Limb (tissue), 2 donors: ENCODE measurements around the gene CCDC34.

Experiments used
- DNase-seq, 2 donors: peaks; one replicate each; pipeline ENCODE4 v3.0.0-alpha.2; 2016; ENCODE audit errors: extremely low spot score in 2 of 2

Gene CCDC34

DNA sequence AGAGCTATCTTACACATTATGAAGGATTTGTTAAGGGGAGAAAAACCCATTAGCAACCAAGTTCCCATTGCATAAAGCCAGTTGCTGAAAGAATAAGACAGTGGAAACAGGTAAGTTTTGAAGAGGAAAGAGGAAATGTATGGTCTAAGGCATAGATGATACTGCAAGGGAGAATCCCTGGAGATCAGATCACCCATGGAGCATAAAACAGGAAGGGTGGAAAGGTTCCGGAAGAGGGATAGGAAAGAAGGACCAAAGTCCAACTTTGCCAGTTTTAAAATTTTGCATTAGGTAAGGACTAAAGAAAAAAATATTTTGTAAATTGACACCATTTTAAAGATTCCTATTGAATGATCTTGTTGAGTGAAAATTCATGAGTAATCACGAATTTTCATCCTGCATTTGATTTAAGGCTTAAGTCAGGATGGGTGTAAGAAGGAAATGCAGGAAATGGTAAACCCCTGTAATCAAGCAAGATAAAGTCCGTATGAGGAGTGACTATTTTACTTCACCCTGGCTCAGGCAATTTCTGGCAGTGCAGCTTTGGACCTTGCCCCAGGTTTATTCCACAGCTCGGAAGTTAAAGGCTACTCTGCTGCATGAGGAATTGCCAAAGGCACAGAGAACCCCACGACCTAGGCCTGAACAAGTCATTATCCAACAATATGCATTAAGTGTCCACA, 70.9 kb downstream of the CCDC34 start:
- DNase-seq: no peak

- no peak for DNase-seq
These were observed 71.6 kb downstream of the CCDC34 start for GRCh38 chr11:27291302-27291889.

DNA sequence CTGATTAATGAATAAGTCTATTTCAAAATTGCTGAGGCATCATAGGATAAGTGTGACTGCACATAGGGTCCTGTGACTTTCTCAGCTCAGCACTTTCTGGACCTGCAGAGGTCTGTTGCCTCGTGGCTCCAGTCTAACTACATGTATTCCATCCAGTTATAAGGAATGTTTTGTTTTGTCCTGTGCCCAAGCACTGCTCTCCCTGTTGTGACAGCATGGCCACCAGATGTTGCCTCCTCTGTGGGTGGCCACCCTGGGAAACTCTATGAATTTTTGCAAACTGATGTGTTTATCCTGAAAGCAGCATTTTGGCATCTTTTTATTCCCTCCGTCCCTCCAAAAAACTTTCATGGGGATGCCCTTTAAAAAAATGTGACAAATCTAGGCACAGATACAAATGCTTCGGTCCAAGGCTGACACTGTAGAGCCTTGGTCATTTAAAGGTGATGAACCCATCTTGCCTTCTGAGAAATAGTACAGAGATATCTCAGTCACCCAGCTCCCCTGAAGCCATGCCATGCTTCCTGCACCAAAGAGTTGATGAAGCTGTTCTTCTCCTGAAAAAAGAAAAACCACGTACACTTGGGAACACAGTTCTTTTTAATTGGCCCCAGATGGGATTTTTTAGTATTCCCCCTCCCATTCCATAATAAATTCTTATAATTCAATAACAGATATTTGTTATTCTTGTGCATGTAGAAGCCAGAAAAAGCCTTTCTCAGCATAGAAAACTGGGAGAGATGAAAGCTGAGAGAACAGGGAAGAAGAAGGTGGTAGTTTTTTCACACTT, 72.6 kb downstream of the CCDC34 start:
- no peak for DNase-seq
